GM19193 (cell line): ENCODE data around the gene MRPL52.

Experiments
- POLR2A ChIP-seq: IDR thresholded peaks from 4 replicates; pipeline ENCODE4 v1.6.1; 2011; ENCODE audit not compliant: insufficient read depth, insufficient read length; ENCODE audit errors: extremely low read depth

MRPL52 gene

DNA sequence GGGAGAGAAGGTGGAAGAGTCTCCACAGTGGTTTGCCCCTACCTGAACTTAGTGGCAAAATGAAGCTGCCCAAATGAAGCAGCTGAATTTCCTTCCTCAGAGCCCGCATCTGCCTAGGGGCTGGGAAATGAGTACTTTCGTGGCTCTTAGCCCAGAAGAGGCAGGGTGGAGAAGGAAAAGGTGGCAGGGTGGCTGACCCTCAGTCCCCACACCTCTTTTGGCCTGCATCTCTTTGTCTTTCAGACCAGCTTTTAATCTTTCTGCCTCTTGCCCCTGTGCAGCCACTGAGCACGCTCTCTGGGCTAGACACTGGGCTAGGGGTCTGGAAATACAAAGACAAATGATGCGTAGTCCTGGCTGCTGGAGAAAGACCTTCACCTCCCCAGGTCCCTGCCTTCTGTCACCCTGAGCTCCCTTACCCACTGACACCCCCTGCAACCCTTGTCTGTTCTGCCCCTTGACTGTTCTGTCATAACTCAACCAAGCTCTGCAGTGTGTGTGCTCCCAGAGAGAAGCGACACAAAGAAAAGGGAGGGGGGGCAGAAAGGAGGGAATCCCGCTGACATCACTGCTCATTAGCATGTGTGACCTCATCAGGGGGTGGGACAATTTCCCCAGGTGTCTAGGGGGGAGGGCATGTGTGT is 53.0 kb downstream of the MRPL52 start:
- no peak for TF ChIP-seq POLR2A

DNA sequence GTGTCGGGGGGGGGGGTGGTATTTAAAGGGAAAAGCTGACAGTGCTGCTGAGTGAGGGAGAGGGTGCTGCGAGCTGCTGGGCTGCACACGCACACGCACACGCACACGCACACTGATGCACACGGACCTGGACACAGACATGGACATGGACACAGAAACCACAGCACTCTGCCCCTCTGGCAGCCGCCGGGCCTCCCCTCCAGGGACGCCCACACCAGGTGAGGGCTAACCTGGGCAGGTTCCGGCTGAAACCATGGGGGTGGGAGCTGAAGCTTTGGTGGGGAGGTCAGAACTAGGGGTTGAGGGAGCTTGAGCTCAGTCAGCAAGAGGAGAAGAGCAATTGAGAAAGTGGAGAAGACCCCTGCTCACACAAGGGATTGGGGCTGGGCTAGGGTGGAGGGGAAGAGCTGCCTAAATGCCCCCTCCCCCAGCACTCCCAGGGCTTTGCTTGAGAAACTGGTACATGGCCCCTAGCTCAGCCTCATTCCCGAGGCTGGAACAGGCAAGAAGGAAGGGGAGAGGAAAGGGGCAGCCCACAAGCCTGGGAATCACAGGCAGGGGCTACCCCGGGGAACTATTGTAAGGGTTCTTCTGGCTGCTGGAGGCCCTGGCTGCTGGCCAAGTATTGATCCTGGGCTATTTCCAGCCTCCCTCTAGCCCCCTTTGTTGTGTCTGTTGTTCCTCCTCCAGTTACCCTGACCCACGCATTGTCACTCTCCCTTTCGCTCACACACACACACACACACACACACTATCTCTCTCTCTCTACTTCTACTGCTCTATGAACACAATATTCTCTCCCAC is 53.7 kb downstream of the MRPL52 start, which contains the start of gene REM2:
Gene REM2 (plus strand): TSS at position 50 of the 804 bp plus-strand sequence. CDS start 66 bp downstream, at position 116.
- no peak for TF ChIP-seq POLR2A

DNA sequence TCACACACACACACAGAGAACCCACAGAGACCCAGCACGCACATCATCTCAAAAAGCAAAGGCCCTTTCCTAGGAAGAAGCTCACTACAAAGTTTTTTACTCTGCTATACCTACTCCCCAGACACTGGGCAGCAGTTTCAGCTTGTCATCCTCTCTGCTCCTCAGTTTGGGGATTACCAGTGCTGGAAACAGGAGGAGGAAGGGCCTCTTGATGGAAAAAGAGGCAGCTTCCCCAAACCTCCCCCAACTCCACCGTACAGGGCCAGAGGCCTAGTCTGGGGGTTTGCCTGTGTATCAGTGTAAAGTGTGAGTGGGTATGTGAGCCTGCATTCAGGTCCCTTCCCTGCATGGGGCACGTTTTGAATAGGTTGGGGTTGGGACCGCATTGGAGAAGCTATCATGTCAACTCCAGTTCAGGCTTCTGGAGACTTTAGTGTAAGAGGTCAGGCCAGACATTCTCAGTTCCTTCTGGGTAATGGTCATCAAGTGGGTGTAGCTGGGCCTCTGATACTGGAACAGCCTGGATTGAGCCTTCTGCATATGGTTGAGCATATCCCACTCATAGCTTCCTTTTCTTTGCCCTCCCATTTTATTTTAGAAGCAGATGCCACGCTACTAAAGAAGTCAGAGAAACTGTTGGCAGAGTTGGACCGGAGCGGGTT is 54.5 kb downstream of the MRPL52 start:
- TF ChIP-seq POLR2A = no peak
